Jurkat, Clone E6-1 (cell line): ENCODE measurements around the gene STK11IP. TPM values are rescaled to one million over a fixed set of nuclear protein-coding genes. Genes with fewer than 3 reads are reported as not detected.

Experiments used
- DNase-seq: peaks from one replicate; pipeline ENCODE4 v3.0.0-alpha.2; 2011; ENCODE audit warnings: low read depth, low spot score
- H3K4me3 ChIP-seq: 2 replicates; pipeline ENCODE4 v1.5.1; 2011; ENCODE audit warnings: mild to moderate bottlenecking, low read length, control low read depth, moderate library complexity
- polyA plus RNA-seq: library from polyadenylated mRNA; unstranded; fragments of >200 nt; gene quantifications from one replicate; pipeline ENCODE4 v1.2.1, GENCODE V29; 2012; ENCODE audit warnings: missing spikeins; ENCODE audit not compliant: insufficient read length, insufficient read depth

The STK11IP gene, protein sequence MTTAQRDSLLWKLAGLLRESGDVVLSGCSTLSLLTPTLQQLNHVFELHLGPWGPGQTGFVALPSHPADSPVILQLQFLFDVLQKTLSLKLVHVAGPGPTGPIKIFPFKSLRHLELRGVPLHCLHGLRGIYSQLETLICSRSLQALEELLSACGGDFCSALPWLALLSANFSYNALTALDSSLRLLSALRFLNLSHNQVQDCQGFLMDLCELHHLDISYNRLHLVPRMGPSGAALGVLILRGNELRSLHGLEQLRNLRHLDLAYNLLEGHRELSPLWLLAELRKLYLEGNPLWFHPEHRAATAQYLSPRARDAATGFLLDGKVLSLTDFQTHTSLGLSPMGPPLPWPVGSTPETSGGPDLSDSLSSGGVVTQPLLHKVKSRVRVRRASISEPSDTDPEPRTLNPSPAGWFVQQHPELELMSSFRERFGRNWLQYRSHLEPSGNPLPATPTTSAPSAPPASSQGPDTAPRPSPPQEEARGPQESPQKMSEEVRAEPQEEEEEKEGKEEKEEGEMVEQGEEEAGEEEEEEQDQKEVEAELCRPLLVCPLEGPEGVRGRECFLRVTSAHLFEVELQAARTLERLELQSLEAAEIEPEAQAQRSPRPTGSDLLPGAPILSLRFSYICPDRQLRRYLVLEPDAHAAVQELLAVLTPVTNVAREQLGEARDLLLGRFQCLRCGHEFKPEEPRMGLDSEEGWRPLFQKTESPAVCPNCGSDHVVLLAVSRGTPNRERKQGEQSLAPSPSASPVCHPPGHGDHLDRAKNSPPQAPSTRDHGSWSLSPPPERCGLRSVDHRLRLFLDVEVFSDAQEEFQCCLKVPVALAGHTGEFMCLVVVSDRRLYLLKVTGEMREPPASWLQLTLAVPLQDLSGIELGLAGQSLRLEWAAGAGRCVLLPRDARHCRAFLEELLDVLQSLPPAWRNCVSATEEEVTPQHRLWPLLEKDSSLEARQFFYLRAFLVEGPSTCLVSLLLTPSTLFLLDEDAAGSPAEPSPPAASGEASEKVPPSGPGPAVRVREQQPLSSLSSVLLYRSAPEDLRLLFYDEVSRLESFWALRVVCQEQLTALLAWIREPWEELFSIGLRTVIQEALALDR
- 36.1 TPM for polyA plus RNA-seq

DNA sequence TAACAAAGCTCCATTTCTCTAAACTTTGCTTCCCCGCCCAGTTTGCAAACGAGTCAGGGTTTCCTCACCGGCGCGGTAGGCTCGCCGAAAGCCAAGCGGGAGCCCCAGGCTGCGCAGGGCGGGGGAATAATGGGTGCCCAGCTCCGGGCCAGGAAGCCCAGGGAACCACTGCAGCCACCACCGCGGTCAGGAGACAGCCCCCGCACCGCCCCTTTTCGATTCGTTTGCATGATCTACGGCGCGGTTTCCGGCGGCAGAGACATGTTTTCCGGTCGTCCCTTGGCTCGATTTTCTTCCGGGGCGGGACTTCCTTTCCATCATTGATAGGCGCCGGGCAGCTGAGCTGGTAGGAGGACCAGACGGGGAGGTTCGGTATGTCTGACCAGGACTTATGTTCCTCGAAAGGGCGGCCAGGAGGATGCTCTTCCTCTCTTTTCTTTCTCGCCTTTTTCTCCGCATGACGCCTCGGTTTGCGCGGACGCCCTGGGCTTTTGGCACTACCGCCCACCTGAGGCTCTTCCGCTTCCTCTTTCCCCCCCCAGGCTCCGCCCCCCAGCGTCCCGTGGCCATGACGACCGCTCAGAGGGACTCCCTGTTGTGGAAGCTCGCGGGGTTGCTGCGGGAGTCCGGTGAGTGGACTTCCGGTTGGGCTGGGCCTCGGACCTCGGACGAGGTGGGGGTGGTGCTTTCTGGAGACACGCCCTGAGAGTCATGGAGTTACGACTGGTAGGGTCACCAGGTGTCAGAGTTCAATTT is at the start of gene STK11IP:
TSS of gene STK11IP (plus strand) at position 306 of the 756 bp plus-strand sequence. CDS start at position 569, 263 bp downstream.
- peak; percentile 84 for DNase-seq
- peak within 1 kb of the TSS; percentile 87 for H3K4me3 ChIP-seq

DNA sequence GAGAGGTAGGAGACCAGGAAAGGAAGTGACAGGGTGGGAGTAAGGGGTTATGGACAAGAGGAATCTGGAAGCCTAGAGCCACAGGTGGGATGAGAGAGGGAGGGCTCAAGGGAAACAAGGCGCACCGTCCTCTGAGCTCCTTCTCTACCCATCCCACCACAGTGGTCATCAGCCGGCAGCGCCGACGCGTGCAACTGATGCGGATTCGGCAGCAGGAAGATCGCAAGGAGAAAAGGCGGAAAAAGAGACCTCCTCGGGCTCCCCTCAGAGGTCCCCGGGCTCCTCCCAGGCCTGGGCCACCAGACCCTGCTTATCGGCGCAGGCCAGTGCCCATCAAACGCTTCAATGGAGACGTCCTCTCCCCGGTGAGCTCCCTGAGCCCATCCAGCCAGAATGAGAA is 48.7 kb upstream of the STK11IP start:
- DNase-seq, result no peak
- no peak overlapping the region for H3K4me3 ChIP-seq

DNA sequence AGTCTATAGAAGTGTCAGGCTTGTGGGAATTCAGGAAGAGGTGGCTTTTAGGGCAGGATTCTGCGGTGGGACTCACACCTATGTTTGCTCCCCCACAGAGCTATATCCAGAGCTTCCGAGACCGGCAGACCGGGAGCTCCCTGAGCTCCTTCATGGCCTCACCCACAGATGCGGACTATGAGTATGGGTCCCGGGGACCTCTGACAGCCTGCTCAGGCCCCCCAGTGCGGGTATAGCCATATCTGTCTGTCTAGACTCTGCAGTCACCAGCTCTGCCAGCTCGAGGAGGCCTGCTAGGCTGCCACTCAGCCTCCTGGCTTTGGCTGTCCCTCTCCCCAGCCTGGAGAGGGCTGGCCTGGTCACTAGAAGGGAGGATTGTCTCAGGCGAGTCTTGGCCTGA is 48.0 kb upstream of the STK11IP start:
- H3K4me3 ChIP-seq, result no peak overlapping the region
- DNase-seq, result no peak

DNA sequence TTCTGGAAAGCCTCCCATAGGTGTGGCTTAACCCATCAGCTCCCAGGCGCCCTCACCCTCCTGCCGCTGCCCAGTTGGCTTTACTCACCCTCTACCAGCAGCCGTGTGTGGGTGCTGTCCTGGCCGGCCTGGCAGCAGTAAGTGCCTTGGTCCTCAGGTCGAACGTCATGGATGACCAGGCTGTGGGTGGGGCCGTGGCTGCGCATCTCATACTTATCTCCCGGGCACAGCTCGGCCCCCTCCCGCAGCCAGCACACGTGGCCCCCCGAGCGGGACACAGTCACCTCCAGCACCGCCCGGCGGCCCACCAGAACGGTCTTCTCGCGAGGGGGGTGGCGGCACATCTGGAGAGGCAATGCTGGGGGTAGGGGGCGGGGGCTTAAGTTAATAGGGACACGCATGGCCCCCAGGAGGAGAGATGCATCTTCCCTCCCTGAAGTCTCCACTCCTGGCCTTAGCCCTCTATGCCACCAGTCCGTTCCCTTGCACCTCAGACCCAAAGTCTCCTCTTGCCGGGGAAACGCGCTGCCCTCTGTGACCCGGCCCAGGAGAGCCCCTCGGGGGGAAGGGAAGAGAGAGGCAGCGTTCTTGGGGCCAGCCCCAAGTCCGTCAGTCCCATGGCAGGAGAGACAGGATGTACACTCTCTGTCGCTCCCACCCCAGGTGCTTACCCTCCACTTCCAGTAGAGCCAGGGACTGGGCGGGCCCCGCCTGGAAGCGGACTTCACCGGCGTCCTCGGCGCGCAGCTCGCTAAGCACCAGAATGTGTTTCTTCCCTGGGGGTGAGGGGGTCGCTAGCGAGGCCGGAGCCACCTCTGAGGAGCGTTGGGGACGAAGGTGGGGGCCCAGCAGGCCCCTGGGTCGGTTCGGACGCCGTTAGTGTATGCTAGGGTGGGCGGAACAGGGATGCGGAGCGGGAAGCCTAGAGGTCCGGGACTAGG is 45.9 kb upstream of the STK11IP start:
- no peak for DNase-seq
- H3K4me3 ChIP-seq, result no peak overlapping the region

DNA sequence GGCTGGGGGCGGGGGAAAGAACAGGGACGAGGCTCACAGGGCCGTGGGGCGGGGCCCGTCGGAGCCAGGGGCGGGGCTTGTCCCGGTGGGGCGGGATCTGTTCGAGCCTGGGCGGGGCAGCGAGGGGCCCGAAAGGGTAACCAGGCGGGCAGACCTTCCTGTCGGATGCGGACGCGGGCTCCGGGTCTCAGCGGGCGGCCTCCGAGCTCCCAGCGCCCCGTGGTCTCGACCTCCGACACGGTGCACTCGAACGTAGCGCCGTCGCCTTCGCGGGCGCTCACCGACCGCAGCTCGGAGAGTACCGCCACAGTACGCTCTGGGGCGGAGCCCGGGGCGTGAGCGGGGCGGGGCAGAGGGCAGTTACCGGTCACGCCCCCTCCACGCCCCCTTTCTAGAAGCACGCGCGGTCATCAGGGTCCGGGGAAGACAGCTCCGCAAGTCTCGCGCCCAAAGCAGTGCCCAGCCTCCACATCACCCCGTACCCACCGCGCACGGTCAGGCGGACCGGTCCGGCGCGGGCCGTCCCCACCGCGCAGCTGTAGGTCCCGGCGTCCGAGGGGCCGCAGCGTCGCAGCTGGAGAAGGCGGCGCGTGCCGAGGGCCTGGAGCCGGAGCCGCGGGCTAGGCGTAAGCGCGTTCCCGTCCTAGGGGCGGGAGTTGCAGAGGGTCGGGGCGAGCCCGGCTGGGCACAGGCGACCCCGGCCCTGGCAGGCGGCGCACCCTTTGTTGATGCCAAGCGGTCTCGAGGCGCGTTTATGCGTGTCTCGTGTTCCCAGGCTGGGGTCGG is 45.1 kb upstream of the STK11IP start:
- no peak overlapping the region for H3K4me3 ChIP-seq

DNA sequence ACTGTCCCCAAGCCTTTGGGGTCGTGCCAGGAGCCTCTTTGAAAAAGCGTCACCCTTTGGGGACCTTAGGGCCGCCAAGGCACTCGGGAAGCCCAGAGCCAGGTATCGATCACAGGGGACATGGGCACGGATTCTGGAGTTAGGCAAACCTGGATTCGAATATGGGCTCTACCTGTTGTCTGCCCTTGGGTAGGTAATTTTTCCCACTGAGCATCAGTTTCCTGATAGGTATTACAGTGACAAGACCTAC is 44.6 kb upstream of the STK11IP start:
- no peak for DNase-seq
- no peak overlapping the region for H3K4me3 ChIP-seq

More for the DNA sequence above, 45.1 kb upstream of the STK11IP start:
- DNase-seq, result no peak

DNA sequence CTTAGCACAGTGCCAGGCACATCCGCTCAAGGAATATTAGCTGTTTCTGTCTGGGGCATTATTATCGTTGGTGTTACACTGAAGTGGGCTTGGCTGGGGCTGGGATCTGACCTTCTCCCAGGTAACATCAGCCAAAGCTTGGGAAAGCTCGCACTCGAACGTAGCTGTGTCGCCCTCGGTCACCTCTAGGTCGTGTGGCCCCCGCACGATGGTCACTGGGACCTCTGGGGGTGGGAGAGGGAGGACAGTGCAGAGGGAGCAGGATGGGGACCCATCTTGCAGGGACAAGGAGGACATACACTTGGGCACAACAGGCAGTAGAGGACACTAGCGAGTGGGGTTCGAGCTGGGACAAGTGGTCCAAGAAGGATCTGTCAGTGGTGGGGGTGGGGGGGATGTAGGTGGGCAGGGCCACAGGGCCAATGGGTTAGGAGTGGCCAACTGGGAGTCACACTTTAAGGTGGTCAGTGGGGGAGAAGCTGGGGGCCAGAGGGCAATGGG is 44.1 kb upstream of the STK11IP start:
- no peak for DNase-seq
- no peak overlapping the region for H3K4me3 ChIP-seq

DNA sequence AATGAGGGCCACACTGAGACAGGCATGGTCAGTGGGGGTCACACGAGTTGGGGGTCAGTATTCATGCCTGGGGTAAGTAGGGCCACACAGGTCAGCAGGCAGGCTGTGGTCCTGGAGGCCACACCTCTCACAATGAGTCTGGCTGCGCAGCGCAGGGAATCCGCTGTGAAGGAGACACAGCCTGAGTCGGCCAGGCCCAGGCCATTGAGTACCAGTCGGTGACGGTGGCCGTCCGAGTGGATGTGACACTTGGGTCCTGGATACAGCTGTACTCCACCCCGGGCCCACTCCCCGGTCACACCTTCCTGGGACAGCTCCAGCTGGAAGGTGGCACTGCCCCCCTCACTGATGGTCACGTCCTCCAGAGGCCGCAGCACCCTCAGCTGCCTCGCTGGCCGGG is 43.3 kb upstream of the STK11IP start:
- no peak overlapping the region for H3K4me3 ChIP-seq
- DNase-seq, result no peak

DNA sequence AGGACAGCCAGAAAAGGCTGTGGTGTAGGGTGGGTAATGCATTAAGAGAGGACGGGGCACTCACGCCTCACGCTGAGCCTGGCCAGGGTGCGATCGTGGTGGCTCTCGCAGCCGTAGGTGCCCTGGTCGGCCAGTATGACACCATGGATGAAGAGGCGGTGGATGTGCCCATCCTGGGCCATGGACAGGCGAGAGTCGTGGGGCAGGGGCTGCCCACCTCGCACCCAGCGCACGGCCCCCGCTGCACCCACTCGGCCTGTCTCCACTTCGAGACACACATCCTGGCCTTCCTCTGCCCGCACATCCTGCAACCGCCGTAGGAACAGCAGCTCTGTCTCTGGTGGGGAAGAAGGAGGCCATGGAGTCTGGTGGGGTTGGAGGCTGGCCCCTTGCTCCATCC is 41.7 kb upstream of the STK11IP start:
- DNase-seq, result no peak
- no peak overlapping the region for H3K4me3 ChIP-seq

DNA sequence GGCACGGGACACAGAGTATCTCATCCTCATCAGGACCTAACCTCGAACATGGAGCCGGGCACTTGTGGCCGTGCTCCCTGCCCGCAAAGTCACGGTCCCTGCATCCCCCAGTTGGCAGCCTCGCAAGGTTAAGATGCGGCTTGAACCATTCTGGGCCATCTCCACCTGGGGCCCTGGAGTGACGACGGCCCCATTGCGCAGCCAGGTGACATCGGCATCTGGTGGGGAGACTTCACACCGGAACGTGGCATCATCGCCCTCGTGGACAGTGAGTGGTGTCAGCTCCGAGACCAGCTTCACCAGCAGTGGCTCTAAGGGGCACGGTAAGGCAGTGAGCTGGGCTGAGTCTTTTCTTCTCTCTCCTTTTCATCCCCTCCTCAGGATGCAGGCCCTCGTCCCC is 41.2 kb upstream of the STK11IP start:
- no peak overlapping the region for H3K4me3 ChIP-seq
- no peak for DNase-seq

DNA sequence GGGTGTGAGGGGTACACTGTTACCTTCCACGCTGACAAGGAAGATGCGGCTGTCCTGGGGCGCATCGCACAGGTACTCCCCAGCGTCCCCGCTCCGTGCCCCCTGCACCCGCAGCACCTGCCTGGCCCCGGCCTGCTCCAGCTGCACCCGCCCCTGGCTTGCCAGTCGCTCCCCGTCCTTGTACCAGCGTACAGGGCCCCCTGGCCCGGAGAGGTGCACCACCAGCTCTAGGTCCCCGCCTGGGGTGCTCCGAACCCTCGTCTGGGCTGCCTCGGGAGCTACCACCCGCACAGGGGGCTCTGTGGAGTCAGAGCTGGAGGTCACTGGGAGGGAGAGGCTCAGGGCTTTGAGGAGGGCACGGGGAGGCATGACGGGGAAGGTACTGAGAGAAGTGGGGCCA is 40.3 kb upstream of the STK11IP start:
- no peak for DNase-seq
- no peak overlapping the region for H3K4me3 ChIP-seq

DNA sequence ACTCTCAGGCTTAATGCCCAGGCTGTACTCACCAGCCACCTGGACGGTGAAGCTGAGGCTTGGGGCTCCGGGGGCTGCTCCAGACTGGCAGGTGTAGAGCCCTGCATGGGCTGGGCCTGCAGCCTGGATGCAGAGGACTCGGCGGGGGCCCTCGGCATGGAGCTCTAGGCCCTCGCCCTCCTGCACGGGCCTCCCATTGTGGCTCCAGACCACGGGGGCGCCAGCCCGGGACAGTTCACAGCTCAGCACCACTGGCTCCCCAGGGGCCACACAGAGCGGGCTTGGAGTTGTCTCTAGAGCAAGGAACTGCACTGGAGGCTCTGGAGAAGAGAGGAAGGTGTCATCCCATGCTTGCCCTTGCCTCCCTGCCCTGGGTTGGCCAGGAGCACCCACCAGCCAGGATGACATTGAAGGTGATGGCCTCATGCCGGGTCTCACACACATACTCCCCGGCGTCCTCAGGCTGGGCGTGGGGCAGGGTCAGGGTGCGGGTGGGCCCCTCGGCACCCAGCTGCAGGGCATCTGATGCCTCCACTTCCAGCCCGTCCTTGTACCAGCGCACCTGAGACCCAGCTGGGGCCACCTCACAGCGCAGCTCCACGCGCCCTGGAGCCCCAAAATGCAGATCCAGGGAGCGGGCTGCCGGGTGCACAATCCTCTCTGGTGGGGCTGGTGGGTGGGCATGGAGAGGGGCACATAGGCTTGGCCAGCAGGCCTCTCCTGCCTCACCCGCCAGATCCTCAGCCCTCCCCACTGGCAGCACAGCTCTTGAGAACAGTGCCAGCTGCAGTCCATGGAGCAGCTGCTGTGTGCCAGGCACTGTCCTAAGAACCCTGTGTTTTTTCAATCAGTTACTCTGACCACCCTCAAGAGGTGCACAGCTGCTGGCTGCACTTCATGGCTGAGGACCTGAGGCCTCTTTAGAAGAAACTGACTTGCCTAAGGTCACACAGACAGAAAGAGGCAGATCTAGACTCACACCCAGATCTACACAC is 39.6 kb upstream of the STK11IP start:
- no peak for DNase-seq
- no peak overlapping the region for H3K4me3 ChIP-seq

DNA sequence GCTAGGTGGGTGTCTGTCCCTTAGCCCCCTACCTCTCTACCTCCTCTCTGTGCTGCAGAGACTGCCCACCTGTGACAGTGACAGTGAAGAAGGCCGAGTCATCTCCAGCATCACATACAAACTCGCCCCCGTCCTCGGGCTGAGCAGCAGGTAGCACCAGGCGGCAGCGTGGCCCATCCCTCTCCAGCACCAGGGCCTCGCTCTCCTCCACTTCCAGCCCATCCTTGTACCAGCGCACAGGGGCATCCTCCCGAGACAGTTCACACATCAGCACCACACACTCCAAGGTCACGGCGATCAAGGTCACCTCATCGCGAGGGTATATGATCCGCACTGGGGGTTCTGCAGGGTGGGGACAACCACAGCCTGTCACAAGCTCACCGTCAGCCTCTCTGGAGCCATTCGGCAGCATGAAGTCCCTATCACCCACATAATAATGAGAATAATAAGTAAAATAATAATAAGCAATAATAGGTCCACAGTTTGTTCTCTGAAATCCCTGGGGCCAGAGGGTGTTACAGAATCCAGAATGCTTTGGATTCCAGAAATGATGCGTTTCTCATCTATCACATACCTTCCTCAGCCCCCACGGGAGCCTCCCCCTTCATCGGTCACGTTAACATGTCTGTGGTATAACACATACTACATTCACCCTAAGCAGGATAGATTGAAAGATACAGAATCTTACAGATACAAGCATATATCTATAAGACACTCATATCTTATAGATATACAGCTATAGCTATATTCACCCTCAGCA is 38.3 kb upstream of the STK11IP start:
- no peak for DNase-seq
- no peak overlapping the region for H3K4me3 ChIP-seq

DNA sequence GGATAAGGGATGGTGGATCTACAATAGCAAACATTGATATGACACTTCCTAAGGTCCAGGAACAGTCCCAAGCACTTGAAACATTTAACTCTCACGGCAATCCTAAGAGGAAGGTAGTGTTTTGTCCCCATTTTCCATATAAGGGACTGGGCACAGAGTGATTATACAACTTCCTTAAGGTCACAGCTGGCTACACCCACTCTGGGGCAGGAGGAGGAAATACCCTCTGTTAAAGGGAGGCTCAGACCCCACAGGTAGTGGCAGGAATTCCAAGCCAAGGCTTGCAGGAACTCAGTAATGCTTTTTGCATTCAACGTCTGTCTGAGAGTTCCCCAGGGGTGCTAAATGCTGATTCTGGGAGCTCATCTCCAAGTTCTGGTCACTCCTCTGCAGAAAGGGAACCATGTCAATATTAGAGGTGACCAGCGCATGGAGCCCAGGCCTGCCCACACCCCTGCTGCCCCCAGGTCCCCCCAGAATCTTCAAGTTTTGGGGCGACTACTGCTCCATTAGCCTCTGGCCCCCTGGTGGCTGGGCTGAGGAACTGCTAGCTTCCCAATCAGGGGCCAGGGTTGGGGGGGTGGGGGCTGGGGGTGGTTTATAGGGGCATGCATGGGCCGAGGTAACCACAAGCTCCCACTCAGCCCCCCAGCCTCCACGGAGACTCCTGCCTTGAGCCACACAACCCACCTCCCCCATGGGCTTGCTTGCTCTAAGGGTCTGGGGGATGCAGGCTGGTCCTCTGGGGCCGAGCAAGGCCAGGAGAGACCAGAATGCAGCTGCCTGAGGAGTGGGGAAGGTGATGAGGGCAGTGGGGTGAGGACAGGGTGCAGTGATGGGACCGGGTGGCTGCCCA is 37.4 kb upstream of the STK11IP start:
- H3K4me3 ChIP-seq, result no peak overlapping the region
- no peak for DNase-seq

DNA sequence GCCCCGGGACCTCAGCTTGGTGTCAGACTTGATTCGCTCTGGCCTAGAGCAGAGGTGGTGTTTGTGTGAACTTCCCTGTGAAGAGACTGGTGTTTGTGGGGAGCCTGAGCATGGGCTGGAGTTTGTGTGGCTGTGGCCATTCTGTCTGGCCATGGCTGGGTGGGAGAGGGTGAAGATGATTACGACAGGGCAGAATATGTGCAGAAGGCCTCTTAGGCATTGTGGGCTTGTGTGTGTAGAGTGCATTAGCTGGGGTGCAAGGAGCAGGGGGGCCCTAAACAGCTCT is 36.8 kb upstream of the STK11IP start:
- no peak for DNase-seq
- H3K4me3 ChIP-seq, result no peak overlapping the region
